AG10803 (cell line): ENCODE results near the gene INSC.

Experiments used
- DNase-seq: peaks from one replicate; pipeline ENCODE4 v3.0.0; 2010; ENCODE audit warnings: low read depth
- H3K4me3 ChIP-seq: 2 replicates; pipeline ENCODE4 v1.5.1; 2011; ENCODE audit warnings: mild to moderate bottlenecking, low read length, control low read depth
- TF ChIP-seq, protein P1 (sequence below): conservative IDR thresholded peaks from 2 replicates; pipeline ENCODE4 v1.5.1; 2011; ENCODE audit warnings: mild to moderate bottlenecking, low read length, control low read depth, inconsistent platforms

The INSC gene

DNA sequence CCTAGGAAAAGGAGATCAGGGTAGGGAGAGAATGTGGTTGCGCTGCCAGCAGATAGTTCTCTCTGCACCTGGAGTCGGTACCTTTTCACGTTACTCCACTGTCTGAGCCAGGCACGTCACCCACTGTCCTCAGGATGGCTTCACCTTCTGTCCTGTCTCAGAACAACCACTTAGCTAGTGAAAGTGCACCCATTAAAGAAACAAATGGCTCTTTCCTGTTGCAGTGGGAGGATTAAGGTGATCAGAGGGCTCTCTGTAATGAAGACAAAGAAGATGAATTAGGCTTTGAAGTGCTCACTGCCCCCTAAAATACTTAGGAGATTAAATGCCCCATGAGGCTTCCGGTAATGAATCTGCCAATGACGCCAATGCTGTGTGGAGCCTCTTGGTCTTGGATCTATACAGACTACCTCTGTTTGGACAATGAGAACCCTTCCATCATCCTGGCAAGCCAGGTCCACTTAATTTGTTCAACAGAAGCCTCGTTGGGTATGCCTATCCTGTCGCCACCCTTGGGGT is 113.7 kb downstream of the INSC start:
- TF ChIP-seq, protein P1, sequence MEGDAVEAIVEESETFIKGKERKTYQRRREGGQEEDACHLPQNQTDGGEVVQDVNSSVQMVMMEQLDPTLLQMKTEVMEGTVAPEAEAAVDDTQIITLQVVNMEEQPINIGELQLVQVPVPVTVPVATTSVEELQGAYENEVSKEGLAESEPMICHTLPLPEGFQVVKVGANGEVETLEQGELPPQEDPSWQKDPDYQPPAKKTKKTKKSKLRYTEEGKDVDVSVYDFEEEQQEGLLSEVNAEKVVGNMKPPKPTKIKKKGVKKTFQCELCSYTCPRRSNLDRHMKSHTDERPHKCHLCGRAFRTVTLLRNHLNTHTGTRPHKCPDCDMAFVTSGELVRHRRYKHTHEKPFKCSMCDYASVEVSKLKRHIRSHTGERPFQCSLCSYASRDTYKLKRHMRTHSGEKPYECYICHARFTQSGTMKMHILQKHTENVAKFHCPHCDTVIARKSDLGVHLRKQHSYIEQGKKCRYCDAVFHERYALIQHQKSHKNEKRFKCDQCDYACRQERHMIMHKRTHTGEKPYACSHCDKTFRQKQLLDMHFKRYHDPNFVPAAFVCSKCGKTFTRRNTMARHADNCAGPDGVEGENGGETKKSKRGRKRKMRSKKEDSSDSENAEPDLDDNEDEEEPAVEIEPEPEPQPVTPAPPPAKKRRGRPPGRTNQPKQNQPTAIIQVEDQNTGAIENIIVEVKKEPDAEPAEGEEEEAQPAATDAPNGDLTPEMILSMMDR, result no peak
- no peak for DNase-seq
- H3K4me3 ChIP-seq, result no peak overlapping the region

DNA sequence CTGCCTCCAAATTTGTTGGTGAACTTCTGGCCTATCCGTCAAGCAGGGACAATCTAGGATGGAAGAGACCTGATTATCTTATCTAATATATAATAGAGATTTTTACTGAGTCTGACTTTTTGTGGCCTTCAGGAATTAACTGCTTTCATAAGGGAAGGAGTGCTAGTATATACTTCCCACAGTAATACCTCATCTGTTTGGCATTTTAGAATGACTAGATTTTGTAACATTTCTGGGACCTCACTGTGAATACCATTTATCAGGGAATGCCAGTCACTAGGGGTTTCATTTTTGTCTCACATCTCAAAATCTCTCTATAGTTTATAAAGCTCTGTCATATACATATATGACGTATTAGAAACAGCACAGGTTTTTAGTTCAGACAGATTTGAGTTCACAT is 114.3 kb downstream of the INSC start:
- TF ChIP-seq, protein P1, result no peak
- H3K4me3 ChIP-seq, result no peak overlapping the region
- peak; percentile 54 for DNase-seq

DNA sequence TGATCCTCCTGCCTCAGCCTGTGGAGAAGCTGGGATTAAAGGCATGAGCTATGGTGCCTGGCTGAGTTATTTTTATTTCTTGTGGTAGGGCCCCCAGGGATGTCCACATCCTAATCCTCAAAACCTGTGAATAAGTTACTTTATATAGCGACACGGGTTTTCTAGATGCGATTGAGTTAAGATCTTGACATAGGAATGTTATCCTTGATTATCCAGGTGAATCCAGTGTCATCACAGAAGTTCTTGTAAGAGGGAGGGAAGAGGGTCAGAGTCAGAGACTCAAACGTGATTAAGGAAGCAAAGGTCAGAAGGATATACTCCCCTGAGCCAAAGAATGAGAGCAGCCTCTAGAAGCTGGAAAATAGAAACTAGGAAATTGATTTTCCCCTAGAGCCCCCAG is 117.8 kb downstream of the INSC start:
- no peak for DNase-seq
- H3K4me3 ChIP-seq, result no peak overlapping the region
- TF ChIP-seq, protein P1, result no peak

DNA sequence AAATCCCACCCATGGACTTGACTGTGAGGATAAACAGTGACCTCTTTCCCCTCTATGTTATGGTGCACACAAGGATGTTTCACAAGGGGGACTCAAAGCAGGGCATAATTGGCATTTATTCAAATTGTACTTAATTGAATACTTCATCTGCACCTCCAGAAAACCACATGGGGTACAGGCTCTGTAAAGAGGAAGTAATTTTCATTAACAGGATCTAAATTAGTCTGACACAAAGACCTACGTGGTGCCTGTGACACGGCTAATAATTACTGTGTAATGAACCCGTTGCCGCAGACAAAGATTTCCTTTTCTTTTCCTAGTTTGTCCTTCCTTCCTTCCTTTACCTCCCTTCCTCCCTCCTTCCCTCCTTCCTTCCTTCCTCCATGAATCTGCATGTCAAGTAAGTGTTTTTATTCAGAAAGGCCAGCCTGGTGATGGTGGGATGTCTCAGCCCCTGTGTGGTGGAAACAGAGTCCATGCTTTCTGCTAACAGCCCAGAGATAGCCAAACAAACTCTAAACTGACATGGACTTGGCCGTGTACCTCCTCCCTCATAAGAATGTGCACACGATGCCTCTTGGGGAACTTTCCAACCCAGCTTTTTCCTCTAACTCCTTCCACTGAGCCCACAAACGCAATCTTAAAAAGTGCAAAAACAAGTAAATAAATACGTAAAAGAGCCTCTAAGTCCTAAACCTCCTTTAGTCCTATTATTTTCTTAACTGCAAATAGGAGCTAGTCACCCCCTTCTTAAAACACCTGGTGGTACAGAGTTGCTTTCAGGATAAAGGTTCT is 118.8 kb downstream of the INSC start:
- no peak overlapping the region for H3K4me3 ChIP-seq
- TF ChIP-seq, protein P1, result no peak
- DNase-seq, result no peak

DNA sequence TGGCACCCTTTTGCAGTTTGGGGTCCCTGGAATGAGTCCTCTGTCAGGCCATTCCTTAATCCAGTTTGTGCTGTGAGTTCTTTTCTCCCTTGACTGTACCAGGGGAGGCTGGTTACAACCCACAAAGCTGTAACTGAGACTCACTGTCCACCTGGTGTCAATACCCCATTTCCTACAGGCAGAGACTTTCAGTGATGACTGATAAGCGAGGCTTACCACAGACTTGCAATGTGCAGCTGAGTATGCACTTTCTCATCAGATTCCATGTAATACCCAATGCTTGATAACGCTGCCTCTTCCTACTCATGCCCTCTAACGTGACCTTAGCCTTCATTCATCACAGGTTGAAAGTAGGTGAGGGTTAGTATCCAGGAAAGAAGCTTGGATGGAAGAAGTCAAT is 120.1 kb downstream of the INSC start:
- H3K4me3 ChIP-seq, result no peak overlapping the region
- TF ChIP-seq, protein P1, result no peak
- DNase-seq, result no peak

DNA sequence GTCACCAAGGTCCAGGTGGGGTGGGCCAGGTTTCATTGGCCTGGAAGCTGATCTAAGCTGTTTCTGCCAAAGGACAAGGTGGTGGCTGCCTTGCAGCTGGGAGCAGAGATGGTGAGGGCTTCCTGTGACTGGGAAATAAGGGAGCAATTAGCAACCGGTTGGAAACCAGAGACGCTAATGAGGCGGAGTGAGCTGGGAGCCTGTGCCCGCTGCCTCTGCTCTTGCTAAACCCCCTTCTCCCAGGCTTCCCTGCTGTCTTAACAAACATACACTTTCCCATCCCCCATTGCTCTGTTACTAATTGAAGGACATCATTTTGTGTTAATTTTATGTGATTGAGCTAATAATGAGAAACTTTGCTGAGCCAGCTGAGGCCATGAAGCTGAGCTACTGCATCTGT is 121.8 kb downstream of the INSC start:
- no peak for DNase-seq
- TF ChIP-seq, protein P1, result no peak
- no peak overlapping the region for H3K4me3 ChIP-seq

DNA sequence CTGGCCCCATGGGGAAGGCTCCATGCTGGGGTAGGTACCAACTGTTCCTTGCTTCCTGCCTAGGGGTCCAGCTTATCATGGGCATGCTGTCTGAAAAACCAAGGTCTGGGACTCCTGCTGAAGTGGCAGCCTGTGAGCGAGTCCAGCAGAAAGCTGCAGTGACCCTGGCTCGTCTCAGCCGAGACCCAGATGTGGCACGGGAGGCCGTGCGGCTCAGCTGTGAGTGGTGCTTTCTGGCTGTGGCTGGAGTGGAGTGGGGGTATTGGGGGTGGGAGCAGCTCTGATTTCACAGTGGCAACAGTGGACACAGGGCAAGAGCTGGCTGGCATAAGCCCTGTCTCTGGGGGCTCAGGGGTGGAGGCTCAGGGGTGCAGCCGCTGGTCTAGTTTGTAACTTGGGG is 124.1 kb downstream of the INSC start:
- no peak overlapping the region for H3K4me3 ChIP-seq
- TF ChIP-seq, protein P1, result no peak
- DNase-seq, result no peak
